ENCODE measurements around the gene SIGLEC11. TPM values are rescaled to one million over a fixed set of nuclear protein-coding genes. Genes with fewer than 3 reads are reported as not detected.

Gene SIGLEC11
- total RNA-seq, 4 donors from 2014 or later = 0.33 to 1.7 (median 0.92) TPM

GRCh38 chr19:49906879-49907564 lies 54.0 kb downstream of the SIGLEC11 start:
- 90 to 93% methylated on average over 16 of the region's 16 CpGs for WGBS, 2 donors
- TF ChIP-seq POLR2A (IDR thresholded peaks at IDR 0.05) (no peak), CTCF (IDR thresholded peaks at IDR 0.05) (no peak)
- Histone ChIP-seq H3K4me1 (peaks cover 8 to 15% of the 10 kb centered on the region in 2 donors), H3K27me3 (no peaks in the 10 kb centered on the region), H3K9me3 (no peaks in the 10 kb centered on the region), H3K4me3 (replicated peaks in 1 of 3) (no peak overlapping the region), H3K27ac (no peak overlapping the region), H3K36me3 (peaks cover 13 to 15% of the 10 kb centered on the region in 2 donors)
- no peak for DNase-seq
- intact Hi-C loops (cut with DNase I) = no loop called here

DNA sequence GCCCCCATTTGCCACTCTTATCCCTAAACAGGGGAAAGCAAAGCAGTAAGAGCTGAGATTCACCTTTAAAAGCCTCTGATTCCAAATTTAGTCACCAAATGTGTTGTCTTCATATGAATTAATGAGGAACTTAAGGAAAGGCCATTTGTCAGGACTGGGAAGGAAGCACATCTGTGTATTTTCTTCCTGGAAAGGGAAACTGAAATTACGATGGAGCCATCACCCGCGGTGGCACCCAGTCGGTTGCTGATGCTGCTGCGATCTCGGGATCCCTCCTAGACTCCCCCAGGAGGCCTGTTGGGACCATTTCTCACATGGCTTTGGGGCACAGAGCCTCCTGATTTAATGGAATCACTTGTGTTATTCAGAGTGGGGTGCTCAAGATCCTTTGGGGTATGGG lies 56.8 kb downstream of the SIGLEC11 start:
- no peaks in the 10 kb centered on the region for H3K4me1 ChIP-seq
- no peak for DNase-seq
- H3K36me3 ChIP-seq = peaks cover 13 to 15% of the 10 kb centered on the region in 2 donors
- H3K27me3 ChIP-seq = no peaks in the 10 kb centered on the region
- no peak overlapping the region for H3K4me3 ChIP-seq (replicated peaks in 1 of 3)
- WGBS, 2 donors = 61 to 77% methylated on average over 6 of the region's 6 CpGs
- intact Hi-C loops (cut with DNase I) = no loop called here
- H3K9me3 ChIP-seq = no peaks in the 10 kb centered on the region
- no peak overlapping the region for H3K27ac ChIP-seq
- TF ChIP-seq CTCF (IDR thresholded peaks at IDR 0.05) (no peak), POLR2A (IDR thresholded peaks at IDR 0.05) (no peak)

Other genes with a start within 250 kb of the SIGLEC11 start
- gene TSKS, start 197.9 kb downstream of the SIGLEC11 start, total RNA-seq = under 1 TPM in 2 of 4 donors, not detected in 2; 0.22 to 0.81 TPM
- 10 to 100 TPM; 48.4 to 77.6 (median 66.9) TPM for gene AP2A1, start 194.2 kb downstream of the SIGLEC11 start, total RNA-seq
- gene FUZ, start 147.9 kb downstream of the SIGLEC11 start, total RNA-seq = 10 to 100 TPM; 20.1 to 40.1 (median 33.3) TPM
- 10 to 100 TPM; 42.6 to 50.2 (median 44.9) TPM for gene MED25, start 142.9 kb downstream of the SIGLEC11 start, total RNA-seq
- 100 to 1,000 TPM in 2 of 4 donors, 10 to 100 TPM in 2; 88.3 to 148 (median 98.9) TPM for gene PTOV1, start 110.0 kb downstream of the SIGLEC11 start, total RNA-seq
- gene PNKP, start 93.6 kb downstream of the SIGLEC11 start, total RNA-seq = 100 to 1,000 TPM in 1 of 4 donors, 10 to 100 TPM in 3; 54.6 to 124 (median 84.3) TPM
- gene AKT1S1, start 83.8 kb downstream of the SIGLEC11 start, total RNA-seq = 10 to 100 TPM; 16.7 to 26.0 (median 21.5) TPM
- 10 to 100 TPM; 28.5 to 41.9 (median 39.7) TPM for gene TBC1D17, start 83.5 kb downstream of the SIGLEC11 start, total RNA-seq
- gene IL4I1, start 64.3 kb downstream of the SIGLEC11 start, total RNA-seq = under 1 TPM in 1 of 4 donors, not detected in 3; 0.83 TPM
- gene ATF5, start 32.0 kb downstream of the SIGLEC11 start, total RNA-seq = 10 to 100 TPM in 1 of 4 donors, 1 to 10 TPM in 3; 6.3 to 17.9 (median 8.0) TPM
- 10 to 100 TPM; 27.5 to 32.3 (median 30.5) TPM for gene NUP62, start 31.7 kb downstream of the SIGLEC11 start, total RNA-seq
- gene VRK3, start 64.2 kb upstream of the SIGLEC11 start, total RNA-seq = 10 to 100 TPM; 34.7 to 52.1 (median 46.8) TPM
- gene ZNF473, start 64.8 kb upstream of the SIGLEC11 start, total RNA-seq = 10 to 100 TPM in 3 of 4 donors, 1 to 10 TPM in 1; 7.7 to 15.5 (median 10.5) TPM
- not detected for gene IZUMO2, start 202.1 kb upstream of the SIGLEC11 start, total RNA-seq
- gene MYH14, start 242.4 kb upstream of the SIGLEC11 start, total RNA-seq = 100 to 1,000 TPM; 130 to 361 (median 183) TPM

Data from thyroid gland (tissue), 4 donors.